NCI-H2081 (cell line): ENCODE data around the gene PEPD.

Experiments
- DNase-seq, 2 experiments: peaks; one replicate each; lab custom pipeline; 2025; lab: John Stamatoyannopoulos, UW

The PEPD gene

GRCh38 chr19:33395561-33396550, 125.7 kb downstream of the PEPD start:
- DNase-seq = no peak

DNA sequence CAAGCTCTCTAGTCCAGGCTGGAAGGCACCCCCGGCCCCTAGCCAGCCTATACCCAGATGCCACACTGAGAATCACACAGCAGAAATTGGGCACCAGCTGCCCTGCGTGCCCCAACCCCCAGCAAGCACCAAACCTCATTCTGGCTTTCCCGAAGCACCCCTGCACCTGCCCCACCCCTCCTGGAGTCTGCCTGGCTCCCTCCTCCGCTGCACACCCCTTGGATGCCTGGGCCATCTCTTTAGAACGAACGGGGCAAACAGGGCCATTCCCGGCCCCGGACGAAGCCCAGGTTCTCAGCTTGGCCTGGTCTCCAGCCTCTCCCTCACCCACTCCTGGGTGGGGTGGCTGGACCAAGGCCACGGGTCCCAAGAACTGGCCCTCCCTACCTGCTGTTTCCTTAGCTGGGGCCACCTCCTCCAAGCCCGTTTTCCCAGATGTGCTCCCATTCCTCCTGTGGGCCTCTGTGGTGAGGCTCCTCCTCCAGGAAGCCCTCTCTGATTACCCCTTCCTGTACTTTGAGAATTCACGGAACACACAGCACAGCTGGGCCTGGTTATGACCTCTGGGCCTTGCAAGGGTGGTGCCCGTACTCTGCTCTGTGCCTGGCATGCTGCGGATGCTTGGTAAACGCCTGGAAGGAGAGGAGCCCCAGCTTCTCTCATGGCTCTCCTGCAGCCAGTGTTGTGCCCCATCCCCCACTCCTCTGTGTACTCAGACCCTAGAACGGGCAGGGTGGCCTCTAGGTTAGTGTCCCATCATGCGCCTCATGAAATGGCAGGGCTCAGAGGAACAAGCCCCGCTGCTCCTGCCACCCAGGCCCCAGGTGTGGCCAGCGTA, 126.6 kb downstream of the PEPD start:
- no peak for DNase-seq

GRCh38 chr19:33394006-33394722, 127.4 kb downstream of the PEPD start:
- no peak for DNase-seq

DNA sequence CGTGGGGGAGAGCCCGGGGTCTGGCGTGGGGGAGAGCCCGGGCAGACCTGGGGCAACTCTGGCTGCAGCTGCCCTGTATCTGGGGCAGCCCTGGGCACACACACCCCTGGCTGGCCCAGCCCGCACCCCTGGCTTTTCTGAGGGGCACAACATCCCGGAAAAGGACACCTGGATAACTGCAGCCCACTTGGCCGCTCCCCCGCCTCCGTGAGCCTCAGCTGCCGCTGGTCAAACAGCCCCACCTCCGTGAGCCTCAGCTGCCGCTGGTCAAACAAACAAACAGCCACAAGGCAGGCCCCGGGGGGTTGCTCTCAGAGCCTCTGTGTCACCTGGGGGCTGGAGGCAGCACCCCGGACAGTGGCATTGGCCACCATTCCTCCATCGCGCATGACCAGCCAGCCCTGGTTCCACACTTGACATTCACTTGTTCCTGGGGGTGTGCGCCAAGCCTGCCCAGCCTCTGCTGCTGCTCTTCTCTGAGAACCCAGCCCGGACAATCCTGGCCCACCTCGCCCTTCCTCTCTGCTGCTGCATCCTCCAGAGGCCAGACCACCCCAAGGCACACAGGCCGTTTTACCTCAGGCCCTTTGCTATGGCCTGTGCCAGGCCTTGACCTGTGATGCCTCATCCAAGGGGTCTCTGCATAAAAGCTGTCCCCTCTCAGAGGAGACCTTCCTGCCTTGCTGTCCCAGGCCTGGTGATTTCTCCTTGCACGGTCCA, 128.1 kb downstream of the PEPD start:
- no peak for DNase-seq

DNA sequence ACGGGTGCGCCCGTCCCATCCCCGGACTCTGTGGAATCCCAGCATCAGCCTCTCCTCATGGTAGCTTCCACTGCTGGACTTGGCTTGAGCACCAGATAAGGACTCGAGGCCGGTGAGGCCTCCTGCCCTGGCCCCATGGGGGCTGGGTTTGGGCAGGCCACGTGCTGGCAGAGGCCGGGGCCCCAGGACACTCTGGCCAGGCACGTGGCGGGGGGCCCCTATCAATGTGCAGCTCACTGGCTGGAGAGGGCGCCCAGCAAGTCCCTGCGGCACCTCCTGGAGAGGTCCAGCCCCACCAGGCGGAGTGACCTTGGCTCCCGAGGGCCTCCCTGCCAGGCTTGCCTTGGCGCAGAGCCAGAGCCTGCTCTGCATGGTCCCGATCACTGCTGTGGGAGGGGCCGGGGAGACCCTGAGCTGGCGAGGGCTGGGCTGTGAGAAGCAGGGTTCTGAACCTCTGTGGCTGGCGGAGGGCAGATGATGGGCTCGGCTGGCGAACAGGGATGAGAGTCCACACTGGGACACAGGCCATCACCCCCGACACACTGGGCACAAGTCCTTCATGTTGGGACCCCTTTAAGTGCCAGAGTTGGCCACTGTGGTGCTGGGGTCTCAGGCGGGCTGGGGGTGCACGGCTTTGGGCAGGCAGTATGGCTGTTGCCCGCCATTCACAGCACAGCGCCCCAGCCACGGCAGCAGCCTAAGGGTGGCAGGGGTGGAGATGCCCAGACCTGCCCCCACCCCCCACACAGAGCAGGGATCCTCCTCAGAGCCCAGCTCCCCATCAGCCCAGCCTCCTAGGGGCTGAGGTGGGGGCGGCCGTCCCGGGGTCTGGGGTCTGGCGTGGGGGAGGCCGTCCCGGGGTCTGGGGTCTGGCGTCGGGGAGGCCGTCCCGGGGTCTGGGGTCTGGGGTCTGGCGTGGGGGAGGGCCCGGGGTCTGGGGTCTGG, 129.0 kb downstream of the PEPD start:
- DNase-seq = no peak

DNA sequence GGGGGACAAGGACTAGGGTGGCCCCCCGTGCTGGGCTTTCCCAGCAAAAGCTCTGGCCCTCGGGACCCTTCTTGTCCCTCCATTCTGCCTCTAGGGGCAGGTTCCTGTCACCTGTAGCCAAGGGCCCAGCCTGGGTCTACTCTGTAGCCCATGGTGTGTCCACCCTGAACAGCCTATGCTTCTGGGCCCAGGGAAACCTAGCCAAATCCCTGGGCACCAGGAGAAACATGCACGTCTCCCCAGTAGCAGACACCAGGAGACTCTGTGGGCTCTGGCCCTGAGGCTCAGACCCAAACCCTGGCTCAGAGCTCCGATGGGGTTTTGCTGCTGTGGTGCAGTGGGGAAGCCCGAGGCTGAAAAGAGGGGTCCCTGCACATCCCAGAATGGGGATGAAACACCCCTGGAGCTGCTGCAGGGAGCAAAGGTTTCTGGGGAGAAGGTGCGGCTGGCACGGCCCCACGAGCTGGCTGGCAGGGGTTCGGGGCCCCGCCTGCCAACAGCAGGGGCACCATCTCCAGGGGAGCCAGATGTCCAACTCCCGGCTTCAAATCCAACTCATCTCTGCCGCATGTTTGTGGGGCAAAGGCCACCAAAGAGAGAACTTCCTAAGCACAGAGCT, 129.9 kb downstream of the PEPD start:
- no peak for DNase-seq

DNA sequence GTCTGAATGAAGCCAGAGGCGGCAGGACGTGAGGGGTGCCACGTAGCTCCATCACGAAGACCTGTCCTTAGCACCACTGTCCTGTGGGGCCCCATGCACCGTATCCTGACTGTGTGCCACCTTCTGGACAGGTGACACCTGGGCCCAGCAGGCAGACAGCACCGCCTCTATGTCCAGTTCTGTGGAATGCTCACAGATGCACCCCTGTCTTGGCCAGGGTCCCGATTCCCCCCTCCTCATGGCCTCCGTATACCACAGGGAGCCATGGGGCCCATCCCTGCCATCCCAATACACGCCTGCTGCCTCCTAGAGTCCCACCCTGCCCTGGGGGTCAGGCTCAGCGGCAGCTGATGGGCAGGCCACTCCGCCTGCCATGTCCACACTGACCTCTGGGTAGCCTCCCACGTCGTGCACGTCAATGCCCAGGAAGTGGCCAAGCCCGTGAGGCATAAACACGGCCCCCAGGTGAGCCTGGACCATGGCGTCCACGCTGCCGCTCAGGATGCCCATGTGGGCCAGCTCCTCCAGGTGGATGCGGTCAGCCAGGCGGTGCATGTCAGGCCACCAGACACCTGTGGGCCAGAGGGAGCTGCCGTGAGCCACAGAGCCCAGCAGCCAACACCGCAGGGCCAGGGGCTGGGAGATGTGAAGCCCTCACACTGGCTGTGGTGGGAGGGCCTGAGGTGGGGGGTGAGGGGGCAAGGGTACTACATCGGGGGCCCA, 130.5 kb downstream of the PEPD start:
- DNase-seq = no peak

GRCh38 chr19:33390101-33390907, 131.3 kb downstream of the PEPD start:
- peak in 1 of 2 experiments; percentile 8 for DNase-seq

DNA sequence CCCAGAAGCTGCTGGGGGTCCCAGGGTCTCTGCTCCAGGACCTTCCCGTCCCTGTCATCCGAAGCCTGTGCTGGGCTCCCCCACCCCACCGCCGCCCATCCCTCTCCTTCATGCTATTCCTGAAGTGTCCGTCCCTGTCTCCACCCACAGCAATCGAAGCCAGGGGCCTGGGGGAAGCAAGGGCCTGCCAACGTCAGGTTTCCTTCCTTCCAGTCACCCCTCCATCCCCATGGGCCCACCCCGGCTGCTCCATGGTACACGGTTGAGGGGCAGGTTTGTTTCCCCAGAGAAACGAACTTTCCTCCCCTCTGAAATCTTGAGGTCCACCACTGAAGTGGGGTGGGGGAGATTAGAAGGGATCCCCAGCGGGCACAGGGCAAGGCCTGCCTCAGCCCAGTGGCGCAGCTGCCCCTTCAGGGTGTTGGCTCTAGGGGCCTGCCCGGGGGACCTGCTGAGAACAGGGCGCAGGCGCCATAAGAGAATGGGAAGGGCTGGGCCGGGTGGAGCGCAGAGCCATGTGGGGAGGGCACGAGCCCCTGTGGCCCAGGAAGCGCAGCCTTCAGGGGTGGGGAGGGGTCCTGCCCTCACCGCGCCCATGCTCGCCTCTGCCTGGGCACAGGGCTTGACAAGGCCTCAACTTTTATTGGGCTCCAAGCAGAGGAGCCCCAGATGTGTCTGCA, 132.0 kb downstream of the PEPD start:
- DNase-seq = no peak

GRCh38 chr19:33388725-33389420, 132.7 kb downstream of the PEPD start:
- no peak for DNase-seq

DNA sequence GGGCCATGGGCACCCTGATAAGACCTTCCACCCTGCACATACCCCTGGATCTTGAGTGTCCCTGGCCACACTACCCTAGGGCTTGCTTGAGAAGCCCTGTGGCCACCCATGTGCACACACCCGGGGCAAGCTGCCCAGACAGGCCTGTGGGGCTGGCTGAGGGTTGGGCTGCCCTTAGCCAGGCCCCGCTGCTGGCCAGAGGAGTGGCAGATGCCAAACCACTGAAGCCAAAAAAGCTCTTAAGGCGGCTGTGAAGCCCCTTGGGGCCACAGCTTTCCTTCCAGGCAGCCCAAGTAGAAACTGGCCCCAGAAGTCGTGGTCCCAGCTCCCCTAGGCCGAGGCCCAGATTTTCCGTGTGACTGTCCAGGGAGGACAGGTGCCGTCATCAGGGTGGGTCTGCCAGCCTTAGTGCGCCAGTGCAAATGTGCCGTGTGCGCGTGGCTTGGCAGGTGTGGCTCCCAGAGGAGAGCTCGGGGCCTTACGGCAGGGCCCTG, 133.3 kb downstream of the PEPD start:
- no peak for DNase-seq

DNA sequence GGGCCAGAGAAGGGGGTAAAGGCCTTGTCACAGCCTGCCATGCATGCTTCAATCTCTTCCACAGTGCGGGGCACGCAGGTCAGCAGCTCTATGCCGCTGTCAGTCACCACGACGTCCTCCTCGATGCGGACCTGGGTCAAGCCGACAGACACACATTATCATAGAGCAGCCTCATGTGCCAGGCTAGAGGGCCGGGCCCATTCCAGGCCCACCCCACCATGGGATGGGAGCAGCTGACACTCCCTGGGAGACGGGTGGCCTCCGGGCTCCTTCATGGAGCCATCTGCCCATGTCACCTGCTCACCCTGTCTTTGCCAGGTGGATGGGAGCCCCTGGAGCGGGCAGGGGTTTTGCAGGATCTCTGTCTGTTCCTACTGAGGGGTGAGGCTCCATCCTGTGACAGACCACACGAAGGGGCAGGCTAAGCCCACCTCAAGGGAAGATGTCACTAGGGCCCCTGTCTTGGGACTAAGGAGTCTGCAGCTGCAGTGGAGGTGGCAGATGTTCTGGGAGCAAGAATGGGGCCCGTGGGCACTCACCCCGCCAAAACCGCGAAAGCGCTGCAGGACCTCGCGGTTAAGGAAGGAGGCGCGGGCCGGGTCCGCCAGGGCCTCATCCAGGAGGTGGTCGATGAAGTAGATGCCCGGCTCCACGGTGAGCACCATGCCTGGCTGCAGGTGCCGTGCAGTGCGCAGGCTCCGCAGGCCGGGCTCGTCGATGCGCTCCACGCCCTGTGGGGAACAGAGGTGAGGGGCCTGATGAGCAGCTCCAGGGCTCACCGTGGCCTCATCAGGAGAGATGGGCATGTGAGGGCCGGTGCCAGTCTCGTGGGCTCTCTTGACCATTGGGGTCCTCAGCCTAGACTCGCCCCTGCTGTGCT, 134.0 kb downstream of the PEPD start:
- DNase-seq = no peak

DNA sequence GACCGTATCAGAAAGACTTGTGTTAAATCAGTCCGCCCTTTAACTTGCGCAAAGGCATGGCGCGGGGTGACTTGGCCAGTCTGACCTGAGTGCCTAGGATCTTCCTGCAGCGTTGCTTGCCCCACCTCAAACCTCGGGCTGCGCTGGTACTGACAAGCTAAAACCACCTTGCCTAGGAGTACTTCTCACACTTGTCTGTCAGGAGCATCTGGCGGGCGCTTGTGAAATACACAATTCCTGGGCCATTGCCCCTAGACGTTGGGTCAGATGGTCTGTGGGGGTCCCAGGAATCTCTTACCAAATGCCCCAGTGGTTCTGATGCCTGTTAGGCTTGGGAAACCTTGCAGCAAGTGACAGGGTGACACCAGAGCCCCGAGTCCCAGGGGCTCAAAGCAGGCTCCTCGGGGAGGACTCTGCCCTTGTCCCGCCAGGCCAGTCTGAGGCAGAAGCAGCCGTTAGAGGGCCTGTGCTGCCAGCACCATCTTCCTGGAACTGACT, 135.2 kb downstream of the PEPD start:
- no peak for DNase-seq

- peak in 1 of 2 experiments; percentile 8 for DNase-seq
Observed at GRCh38 chr19:33385956-33386355, 135.6 kb downstream of the PEPD start.

GRCh38 chr19:33384983-33385382, 136.6 kb downstream of the PEPD start:
- no peak for DNase-seq
